Hair follicle dermal papilla cell (primary cell): ENCODE measurements around the gene GPR22. TPM values are rescaled to one million over a fixed set of nuclear protein-coding genes. Genes with fewer than 3 reads are reported as not detected.

ENCODE experiments used
- small RNA-seq: library from RNA; depleted of rRNA; stranded (forward); fragments of <200 nt; gene quantifications from one replicate; pipeline ENCODE3, GENCODE V24; 2012
- total RNA-seq: library from RNA; depleted of rRNA; stranded (reverse); fragments of >200 nt; gene quantifications from 2 replicates; pipeline ENCODE4 v1.2.3, GENCODE V29; 2012

GPR22 gene
- total RNA-seq, result under 0.01 TPM in 1 of 2 replicates, not detected in the other

DNA sequence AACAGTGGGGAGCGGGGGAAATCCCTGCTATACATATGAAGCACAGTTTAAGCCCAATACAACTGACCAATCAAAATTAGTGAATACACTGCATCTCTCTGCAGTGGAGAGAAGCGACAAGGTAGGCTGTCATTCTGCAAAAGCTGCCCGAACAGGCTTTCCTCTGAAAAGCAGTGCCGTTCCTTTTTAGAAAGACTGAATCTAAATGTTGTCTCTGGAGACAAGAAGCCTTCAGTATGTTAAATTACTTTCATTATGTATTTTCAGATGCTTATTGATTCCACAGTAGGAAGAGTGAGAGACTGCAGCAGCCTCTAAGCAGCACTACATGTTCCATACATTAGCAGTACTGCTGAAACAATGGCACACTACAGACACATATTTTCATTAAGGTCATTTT is at the start of gene GPR22:
TSS of gene GPR22 (plus strand) at position 129 of the 400 bp plus-strand sequence. CDS start 4,004 bp downstream, outside the sequence.

Small RNA genes lying within 50 kb of the gene (small RNA-seq; reads per million reads assigned to genes)
- not detected for gene AC002381.1

Other genes with a start within 250 kb of the GPR22 start
- 33.3 and 42.6 TPM in 2 replicates for gene COG5, start 93.9 kb downstream of the GPR22 start, total RNA-seq
- gene DUS4L, start 93.9 kb downstream of the GPR22 start, total RNA-seq, result 6.2 and 7.7 TPM in 2 replicates
- 116 and 142 TPM in 2 replicates for gene BCAP29, start 110.2 kb downstream of the GPR22 start, total RNA-seq
- 0.16 and 0.24 TPM in 2 replicates for gene SLC26A4, start 190.8 kb downstream of the GPR22 start, total RNA-seq